Panc1 (cell line): ENCODE measurements around the gene LYZL2. TPM values are rescaled to one million over a fixed set of nuclear protein-coding genes. Genes with fewer than 3 reads are reported as not detected.
"Not testable (repeated sequence)": the region's sequence is repeated elsewhere in the genome, so short reads cannot be mapped to it uniquely, and the experiment has no call there.

Source experiments
- ATAC-seq: fragments of 200-7000 bp; cut with Tn5 transposase; 2 replicates; pipeline ENCODE4 v1.9.1; 2020; ENCODE audit warnings: mild to moderate bottlenecking, moderate library complexity
- BruUV-seq: library from RNA; stranded (reverse); fragments of 400-500 nt; replicated peaks from 2 replicates; lab custom pipeline; 2021; lab: Mats Ljungman, UMichigan
- CTCF ChIA-PET: fragments of 300-600 bp; sonication (Branson Sonifier 250); formaldehyde crosslinking; loops from one replicate; lab custom pipeline; 2022; ENCODE audit warnings: antibody characterized with exemption; lab: Charles Lee
- POLR2A ChIA-PET: fragments of 300-600 bp; sonication (Branson Sonifier 250); formaldehyde crosslinking; loops from one replicate; lab custom pipeline; 2022; ENCODE audit warnings: antibody characterized with exemption; lab: Charles Lee
- DNase-seq: peaks from one replicate; pipeline ENCODE4 v3.0.0-alpha.2; 2010; ENCODE audit warnings: low read depth, low spot score
- H3K27ac ChIP-seq: 2 replicates; pipeline ENCODE4 v1.5.1; 2011; ENCODE audit warnings: mild to moderate bottlenecking, low read length, inconsistent platforms
- H3K27me3 ChIP-seq: fragments of 200-500 bp; sonication (Bioruptor generic); 2 replicates; pipeline ENCODE4 v1.6.0; 2014; ENCODE audit warnings: low read length, inconsistent platforms; ENCODE audit not compliant: control insufficient read depth, insufficient read depth
- H3K36me3 ChIP-seq: fragments of 200-500 bp; sonication (Bioruptor generic); 2 replicates; pipeline ENCODE4 v1.5.1; 2014; ENCODE audit warnings: inconsistent platforms, mild to moderate bottlenecking, low read length, moderate library complexity; ENCODE audit not compliant: control insufficient read depth, insufficient read depth
- H3K4me1 ChIP-seq: 2 replicates; pipeline ENCODE4 v1.5.1; 2011; ENCODE audit warnings: inconsistent platforms, mild to moderate bottlenecking, low read length, moderate library complexity; ENCODE audit not compliant: control insufficient read depth, insufficient read depth
- H3K4me3 ChIP-seq, 2 experiments: 2 replicates each; pipeline ENCODE4 v1.5.1; 2011 to 2012; ENCODE audit warnings: low read depth in 2 of 2, low read length in 2 of 2, mild to moderate bottlenecking in 2 of 2, inconsistent platforms in 1 of 2, moderate library complexity in 1 of 2
- H3K9me3 ChIP-seq: fragments of 200-500 bp; sonication (Bioruptor generic); 2 replicates; pipeline ENCODE4 v1.5.1; 2014; ENCODE audit warnings: low read depth, mild to moderate bottlenecking, inconsistent platforms, low read length, moderate library complexity; ENCODE audit not compliant: control insufficient read depth, insufficient read depth
- REST ChIP-seq, 2 experiments: IDR thresholded peaks; 2 replicates each; pipeline ENCODE4 v1.6.1; 2011 to 2012; ENCODE audit warnings: low read depth in 2 of 2, control low read depth in 1 of 2, low read length in 1 of 2, mild to moderate bottlenecking in 1 of 2, moderate library complexity in 1 of 2; ENCODE audit not compliant: insufficient read depth in 1 of 2
- in situ Hi-C: cut with HindIII; loops from 2 replicates; pipeline ENCODE4 v1.10.0; 2016; ENCODE audit warnings: low sequenced_read_pairs, low pct_unique_long_range_greater_than_20kb
- intact Hi-C: fragments of 100-400 bp; cut with micrococcal nuclease; formaldehyde crosslinking; loops from one replicate; pipeline ENCODE4 v1.10.0; 2022; ENCODE audit not compliant: unreplicated experiment
- total RNA-seq: library from RNA; stranded (reverse); gene quantifications from one replicate; pipeline ENCODE4 v1.2.1, GENCODE V29; 2021; ENCODE audit not compliant: unreplicated experiment
- TF ChIP-seq, protein P1 (sequence below): fragments of 450-650 bp; IDR thresholded peaks from 2 replicates; pipeline ENCODE4 v1.5.1; 2017; ENCODE audit warnings: mild to moderate bottlenecking

The LYZL2 gene
- total RNA-seq, 1 experiment from 2014 or later: not detected

- CTCF ChIA-PET: interaction anchor here (0.6 kb wide), 1 partner anchor 1440 kb away, joined by 4 read pairs; no protein-coding TSS in a partner anchor
- H3K27ac ChIP-seq, POLR2A ChIA-PET, H3K27me3 ChIP-seq, BruUV-seq, in situ Hi-C loops, H3K9me3 ChIP-seq, intact Hi-C loops, DNase-seq, H3K36me3 ChIP-seq, ATAC-seq, H3K4me3 ChIP-seq, H3K4me1 ChIP-seq: not testable (repeated sequence)
Measured at GRCh38 chr10:30672338-30672737, 42.8 kb upstream of the LYZL2 start.

DNA sequence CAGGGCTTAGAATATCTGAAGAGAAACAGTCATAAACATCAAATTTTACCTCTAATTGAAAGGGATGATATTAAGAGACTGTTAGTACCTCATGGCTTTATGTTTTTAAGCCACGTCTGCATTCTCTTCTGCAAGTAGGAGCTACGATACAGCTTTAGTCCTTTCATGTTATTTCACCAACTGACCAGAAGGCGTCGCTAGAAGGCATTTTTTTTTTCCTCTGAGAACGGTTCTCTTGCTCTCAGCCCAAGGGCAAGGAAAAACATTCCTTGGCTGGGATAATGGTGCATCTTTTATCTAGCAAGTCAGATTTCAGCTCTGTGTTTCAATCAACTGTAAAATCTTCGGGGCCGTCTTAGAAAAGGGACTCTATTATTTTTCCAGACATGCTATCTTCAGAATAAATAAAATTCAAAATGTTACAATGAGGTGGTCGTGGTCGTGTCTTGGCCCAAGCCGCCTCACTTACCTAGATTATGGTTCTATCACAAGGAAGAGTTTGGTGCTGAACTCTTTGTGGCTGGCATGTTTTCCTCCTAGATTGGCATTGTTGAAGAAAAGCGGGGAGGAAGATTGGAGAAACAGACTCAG is 41.6 kb upstream of the LYZL2 start:
- in situ Hi-C loops (no loop called here), intact Hi-C loops (no loop called here)
- no peak for TF ChIP-seq REST (IDR thresholded peaks at IDR 0.05; ENCODE audit: insufficient read depth in 1 of 2, low read depth in 2 of 2, low read length in 1 of 2)
- TF ChIP-seq, protein P1, sequence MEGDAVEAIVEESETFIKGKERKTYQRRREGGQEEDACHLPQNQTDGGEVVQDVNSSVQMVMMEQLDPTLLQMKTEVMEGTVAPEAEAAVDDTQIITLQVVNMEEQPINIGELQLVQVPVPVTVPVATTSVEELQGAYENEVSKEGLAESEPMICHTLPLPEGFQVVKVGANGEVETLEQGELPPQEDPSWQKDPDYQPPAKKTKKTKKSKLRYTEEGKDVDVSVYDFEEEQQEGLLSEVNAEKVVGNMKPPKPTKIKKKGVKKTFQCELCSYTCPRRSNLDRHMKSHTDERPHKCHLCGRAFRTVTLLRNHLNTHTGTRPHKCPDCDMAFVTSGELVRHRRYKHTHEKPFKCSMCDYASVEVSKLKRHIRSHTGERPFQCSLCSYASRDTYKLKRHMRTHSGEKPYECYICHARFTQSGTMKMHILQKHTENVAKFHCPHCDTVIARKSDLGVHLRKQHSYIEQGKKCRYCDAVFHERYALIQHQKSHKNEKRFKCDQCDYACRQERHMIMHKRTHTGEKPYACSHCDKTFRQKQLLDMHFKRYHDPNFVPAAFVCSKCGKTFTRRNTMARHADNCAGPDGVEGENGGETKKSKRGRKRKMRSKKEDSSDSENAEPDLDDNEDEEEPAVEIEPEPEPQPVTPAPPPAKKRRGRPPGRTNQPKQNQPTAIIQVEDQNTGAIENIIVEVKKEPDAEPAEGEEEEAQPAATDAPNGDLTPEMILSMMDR: peak; percentile 78
- peak; percentile 73 for DNase-seq
- Histone ChIP-seq H3K27me3 (no peaks in the 10 kb centered on the region), H3K4me1 (no peaks in the 10 kb centered on the region; the same call in 1 of the 2 replicates), H3K9me3 (no peaks in the 10 kb centered on the region), H3K27ac (no peak overlapping the region), H3K4me3 (no peak overlapping the region), H3K36me3 (no peaks in the 10 kb centered on the region)
- POLR2A ChIA-PET: interaction anchor here (0.6 kb wide), 3 partner anchors 112 to 1252 kb away, joined by 3 to 10 read pairs (median 4); no protein-coding TSS in a partner anchor
- no TSS peak for BruUV-seq
- CTCF ChIA-PET: interaction anchor here (0.6 to 1.0 kb wide), 4 partner anchors 15 to 773 kb away, joined by 3 to 4 read pairs (median 4); no protein-coding TSS in a partner anchor
- peak; percentile 79 for ATAC-seq

DNA sequence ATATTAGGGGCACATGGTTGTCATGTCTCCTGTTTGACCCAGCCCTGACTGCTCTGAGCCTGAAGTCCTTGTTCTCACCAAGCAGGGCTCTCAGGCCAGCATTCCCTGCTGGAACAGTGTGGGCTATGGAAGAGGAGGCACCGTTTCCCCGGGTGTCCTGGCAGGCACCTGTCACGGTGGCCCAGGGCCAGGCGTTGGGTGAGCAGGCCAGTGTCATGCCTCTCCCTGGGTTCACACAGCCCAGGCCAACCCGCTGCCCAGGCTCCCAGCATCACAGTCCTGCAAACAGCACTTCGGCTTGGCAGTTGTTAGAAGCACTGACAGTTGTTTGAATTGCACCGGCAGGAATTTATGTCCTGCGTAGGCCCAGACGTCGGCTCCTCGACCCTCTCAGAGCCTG is 38.4 kb upstream of the LYZL2 start:
- POLR2A ChIA-PET, H3K4me1 ChIP-seq, H3K36me3 ChIP-seq, H3K9me3 ChIP-seq, DNase-seq, in situ Hi-C loops, BruUV-seq, H3K4me3 ChIP-seq, H3K27me3 ChIP-seq, H3K27ac ChIP-seq, intact Hi-C loops, CTCF ChIA-PET, ATAC-seq: not testable (repeated sequence)

- in situ Hi-C loops, H3K27me3 ChIP-seq, DNase-seq, BruUV-seq, H3K36me3 ChIP-seq, CTCF ChIA-PET, intact Hi-C loops, H3K4me3 ChIP-seq, ATAC-seq, H3K27ac ChIP-seq, POLR2A ChIA-PET, H3K4me1 ChIP-seq, H3K9me3 ChIP-seq: not testable (repeated sequence)
Measured at GRCh38 chr10:30663403-30663802, 33.9 kb upstream of the LYZL2 start.
